Measurements from ENCODE around the gene SLC22A16.
"Not testable (repeated sequence)": the region's sequence is repeated elsewhere in the genome, so short reads cannot be mapped to it uniquely, and the experiment has no call there.

SLC22A16 gene

GRCh38 chr6:110491644-110492317, 15.4 kb upstream of the SLC22A16 start:
- ATAC-seq (ENCODE audit: low read depth) (peak; percentile 87), DNase-seq (ENCODE audit: low spot score) (no peak)
- no peaks in the 10 kb centered on the region for H3K36me3 ChIP-seq (ENCODE audit: low read depth)
- no peaks in the 10 kb centered on the region for H3K9me3 ChIP-seq (ENCODE audit: severe bottlenecking)
- H3K27ac ChIP-seq (ENCODE audit: poor library complexity, severe bottlenecking) = peak overlapping the region; percentile 37
- H3K4me3 ChIP-seq (ENCODE audit: severe bottlenecking) = no peak overlapping the region
- H3K4me1 ChIP-seq (ENCODE audit: insufficient read depth, poor library complexity, severe bottlenecking) = peaks cover 17% of the 10 kb centered on the region
- TF ChIP-seq, protein P1, sequence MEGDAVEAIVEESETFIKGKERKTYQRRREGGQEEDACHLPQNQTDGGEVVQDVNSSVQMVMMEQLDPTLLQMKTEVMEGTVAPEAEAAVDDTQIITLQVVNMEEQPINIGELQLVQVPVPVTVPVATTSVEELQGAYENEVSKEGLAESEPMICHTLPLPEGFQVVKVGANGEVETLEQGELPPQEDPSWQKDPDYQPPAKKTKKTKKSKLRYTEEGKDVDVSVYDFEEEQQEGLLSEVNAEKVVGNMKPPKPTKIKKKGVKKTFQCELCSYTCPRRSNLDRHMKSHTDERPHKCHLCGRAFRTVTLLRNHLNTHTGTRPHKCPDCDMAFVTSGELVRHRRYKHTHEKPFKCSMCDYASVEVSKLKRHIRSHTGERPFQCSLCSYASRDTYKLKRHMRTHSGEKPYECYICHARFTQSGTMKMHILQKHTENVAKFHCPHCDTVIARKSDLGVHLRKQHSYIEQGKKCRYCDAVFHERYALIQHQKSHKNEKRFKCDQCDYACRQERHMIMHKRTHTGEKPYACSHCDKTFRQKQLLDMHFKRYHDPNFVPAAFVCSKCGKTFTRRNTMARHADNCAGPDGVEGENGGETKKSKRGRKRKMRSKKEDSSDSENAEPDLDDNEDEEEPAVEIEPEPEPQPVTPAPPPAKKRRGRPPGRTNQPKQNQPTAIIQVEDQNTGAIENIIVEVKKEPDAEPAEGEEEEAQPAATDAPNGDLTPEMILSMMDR (IDR thresholded peaks at IDR 0.05; ENCODE audit: poor library complexity, severe bottlenecking) = no peak
- no peaks in the 10 kb centered on the region for H3K27me3 ChIP-seq (ENCODE audit: insufficient read depth, poor library complexity, severe bottlenecking)

DNA sequence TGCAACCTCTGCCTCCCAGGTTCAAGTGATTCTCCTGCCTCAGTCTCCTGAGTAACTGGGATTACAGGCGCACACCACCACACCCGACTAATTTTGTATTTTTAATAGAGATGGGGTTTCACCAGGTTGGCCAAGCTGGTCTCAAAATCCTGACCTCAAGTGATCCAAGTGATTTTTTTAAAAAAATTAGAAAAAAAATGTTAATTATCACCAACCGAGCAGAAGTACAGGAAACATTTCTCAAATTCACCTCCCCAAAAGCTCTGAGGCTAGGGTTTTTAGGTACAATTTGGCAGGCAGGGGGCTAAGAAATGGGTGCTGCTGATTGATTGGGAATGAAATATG, 14.9 kb upstream of the SLC22A16 start:
- DNase-seq (ENCODE audit: low spot score) = no peak
- TF ChIP-seq, protein P1 (IDR thresholded peaks at IDR 0.05; ENCODE audit: poor library complexity, severe bottlenecking) = no peak
- H3K4me3 ChIP-seq (ENCODE audit: severe bottlenecking) = no peak overlapping the region
- H3K9me3 ChIP-seq (ENCODE audit: severe bottlenecking) = no peaks in the 10 kb centered on the region
- no peaks in the 10 kb centered on the region for H3K27me3 ChIP-seq (ENCODE audit: insufficient read depth, poor library complexity, severe bottlenecking)
- H3K36me3 ChIP-seq (ENCODE audit: low read depth) = no peaks in the 10 kb centered on the region
- H3K27ac ChIP-seq (ENCODE audit: poor library complexity, severe bottlenecking) = peak overlapping the region; percentile 37
- peaks cover 17% of the 10 kb centered on the region for H3K4me1 ChIP-seq (ENCODE audit: insufficient read depth, poor library complexity, severe bottlenecking)
- no peak for ATAC-seq (ENCODE audit: low read depth)

GRCh38 chr6:110490110-110490509, 13.7 kb upstream of the SLC22A16 start:
- no peak for ATAC-seq (ENCODE audit: low read depth)
- Histone ChIP-seq H3K36me3 (ENCODE audit: low read depth) (no peaks in the 10 kb centered on the region), H3K27ac (ENCODE audit: poor library complexity, severe bottlenecking) (no peak overlapping the region), H3K4me3 (ENCODE audit: severe bottlenecking) (no peak overlapping the region), H3K27me3 (ENCODE audit: insufficient read depth, poor library complexity, severe bottlenecking) (no peaks in the 10 kb centered on the region), H3K4me1 (ENCODE audit: insufficient read depth, poor library complexity, severe bottlenecking) (peaks cover 17% of the 10 kb centered on the region), H3K9me3 (ENCODE audit: severe bottlenecking) (no peaks in the 10 kb centered on the region)
- TF ChIP-seq, protein P1 (IDR thresholded peaks at IDR 0.05; ENCODE audit: poor library complexity, severe bottlenecking) = no peak
- no peak for DNase-seq (ENCODE audit: low spot score)

DNA sequence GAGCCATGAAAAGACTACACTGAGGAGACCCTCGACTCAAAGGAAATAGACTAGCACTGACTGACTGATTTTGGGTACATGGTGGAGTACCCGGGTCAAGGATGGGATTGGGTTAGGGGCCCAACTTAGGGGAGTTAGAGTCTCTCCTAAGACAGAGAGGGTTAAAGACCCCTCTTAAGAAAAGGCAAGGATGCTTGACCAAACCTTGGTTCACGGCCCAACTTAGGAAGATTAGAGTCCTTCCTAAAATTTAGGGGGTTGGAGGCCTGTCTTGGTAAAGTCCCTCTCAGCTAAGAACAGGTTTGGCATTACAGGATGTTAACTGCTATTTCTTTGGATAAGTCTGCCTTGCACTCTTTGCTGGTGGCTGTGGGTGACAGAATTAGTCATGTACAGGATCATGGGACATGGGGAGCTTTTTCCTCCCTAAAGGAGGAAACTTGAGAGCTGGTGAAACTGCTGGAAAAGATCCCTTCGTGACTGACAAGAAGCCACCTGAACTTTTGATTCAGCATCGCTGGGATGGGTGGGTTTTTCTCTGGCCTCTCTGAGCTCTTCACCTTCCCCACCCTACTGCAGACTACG, 12.3 kb upstream of the SLC22A16 start:
- Histone ChIP-seq H3K9me3 (ENCODE audit: severe bottlenecking) (no peaks in the 10 kb centered on the region), H3K27ac (ENCODE audit: poor library complexity, severe bottlenecking) (no peak overlapping the region), H3K27me3 (ENCODE audit: insufficient read depth, poor library complexity, severe bottlenecking) (no peaks in the 10 kb centered on the region), H3K4me1 (ENCODE audit: insufficient read depth, poor library complexity, severe bottlenecking) (peaks cover 21% of the 10 kb centered on the region), H3K4me3 (ENCODE audit: severe bottlenecking) (no peak overlapping the region), H3K36me3 (ENCODE audit: low read depth) (no peaks in the 10 kb centered on the region)
- DNase-seq (ENCODE audit: low spot score) (no peak), ATAC-seq (ENCODE audit: low read depth) (no peak)
- TF ChIP-seq, protein P1 (IDR thresholded peaks at IDR 0.05; ENCODE audit: poor library complexity, severe bottlenecking) = no peak

DNA sequence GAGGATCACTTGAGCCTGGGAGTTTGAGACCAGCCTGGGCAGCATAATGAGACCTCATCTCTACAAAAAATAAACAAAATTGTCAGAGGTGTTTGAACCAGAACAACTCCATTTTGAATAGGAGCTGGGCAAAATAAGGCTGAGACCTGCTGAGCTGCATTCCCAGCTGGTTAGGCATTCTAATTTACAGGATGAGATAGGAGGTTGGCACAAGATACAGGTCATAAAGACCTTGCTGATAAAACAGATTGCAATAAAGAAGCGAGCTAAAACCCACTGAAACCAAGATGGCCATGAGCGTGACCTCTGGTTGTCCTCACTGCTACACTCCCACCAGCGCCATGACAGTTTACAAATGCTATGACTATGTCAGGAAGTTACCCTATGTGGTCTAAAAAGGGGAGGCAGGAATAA, 11.6 kb upstream of the SLC22A16 start:
- H3K36me3 ChIP-seq (ENCODE audit: low read depth); H3K27ac ChIP-seq (ENCODE audit: poor library complexity, severe bottlenecking); ATAC-seq (ENCODE audit: low read depth); DNase-seq (ENCODE audit: low spot score); H3K9me3 ChIP-seq (ENCODE audit: severe bottlenecking); H3K27me3 ChIP-seq (ENCODE audit: insufficient read depth, poor library complexity, severe bottlenecking); H3K4me3 ChIP-seq (ENCODE audit: severe bottlenecking): not testable (repeated sequence)
- peaks cover 21% of the 10 kb centered on the region for H3K4me1 ChIP-seq (ENCODE audit: insufficient read depth, poor library complexity, severe bottlenecking)
